ENCODE results near the gene BCLAF1. TPM values are rescaled to one million over a fixed set of nuclear protein-coding genes. Genes with fewer than 3 reads are reported as not detected.

The BCLAF1 gene
- total and polyA plus RNA-seq, 9 of the 15 experiments (the other 6 are each of a cell fraction or from before 2014, with no cell fraction given): 65.4 to 286 (median 165) TPM

- TF ChIP-seq, protein P1, sequence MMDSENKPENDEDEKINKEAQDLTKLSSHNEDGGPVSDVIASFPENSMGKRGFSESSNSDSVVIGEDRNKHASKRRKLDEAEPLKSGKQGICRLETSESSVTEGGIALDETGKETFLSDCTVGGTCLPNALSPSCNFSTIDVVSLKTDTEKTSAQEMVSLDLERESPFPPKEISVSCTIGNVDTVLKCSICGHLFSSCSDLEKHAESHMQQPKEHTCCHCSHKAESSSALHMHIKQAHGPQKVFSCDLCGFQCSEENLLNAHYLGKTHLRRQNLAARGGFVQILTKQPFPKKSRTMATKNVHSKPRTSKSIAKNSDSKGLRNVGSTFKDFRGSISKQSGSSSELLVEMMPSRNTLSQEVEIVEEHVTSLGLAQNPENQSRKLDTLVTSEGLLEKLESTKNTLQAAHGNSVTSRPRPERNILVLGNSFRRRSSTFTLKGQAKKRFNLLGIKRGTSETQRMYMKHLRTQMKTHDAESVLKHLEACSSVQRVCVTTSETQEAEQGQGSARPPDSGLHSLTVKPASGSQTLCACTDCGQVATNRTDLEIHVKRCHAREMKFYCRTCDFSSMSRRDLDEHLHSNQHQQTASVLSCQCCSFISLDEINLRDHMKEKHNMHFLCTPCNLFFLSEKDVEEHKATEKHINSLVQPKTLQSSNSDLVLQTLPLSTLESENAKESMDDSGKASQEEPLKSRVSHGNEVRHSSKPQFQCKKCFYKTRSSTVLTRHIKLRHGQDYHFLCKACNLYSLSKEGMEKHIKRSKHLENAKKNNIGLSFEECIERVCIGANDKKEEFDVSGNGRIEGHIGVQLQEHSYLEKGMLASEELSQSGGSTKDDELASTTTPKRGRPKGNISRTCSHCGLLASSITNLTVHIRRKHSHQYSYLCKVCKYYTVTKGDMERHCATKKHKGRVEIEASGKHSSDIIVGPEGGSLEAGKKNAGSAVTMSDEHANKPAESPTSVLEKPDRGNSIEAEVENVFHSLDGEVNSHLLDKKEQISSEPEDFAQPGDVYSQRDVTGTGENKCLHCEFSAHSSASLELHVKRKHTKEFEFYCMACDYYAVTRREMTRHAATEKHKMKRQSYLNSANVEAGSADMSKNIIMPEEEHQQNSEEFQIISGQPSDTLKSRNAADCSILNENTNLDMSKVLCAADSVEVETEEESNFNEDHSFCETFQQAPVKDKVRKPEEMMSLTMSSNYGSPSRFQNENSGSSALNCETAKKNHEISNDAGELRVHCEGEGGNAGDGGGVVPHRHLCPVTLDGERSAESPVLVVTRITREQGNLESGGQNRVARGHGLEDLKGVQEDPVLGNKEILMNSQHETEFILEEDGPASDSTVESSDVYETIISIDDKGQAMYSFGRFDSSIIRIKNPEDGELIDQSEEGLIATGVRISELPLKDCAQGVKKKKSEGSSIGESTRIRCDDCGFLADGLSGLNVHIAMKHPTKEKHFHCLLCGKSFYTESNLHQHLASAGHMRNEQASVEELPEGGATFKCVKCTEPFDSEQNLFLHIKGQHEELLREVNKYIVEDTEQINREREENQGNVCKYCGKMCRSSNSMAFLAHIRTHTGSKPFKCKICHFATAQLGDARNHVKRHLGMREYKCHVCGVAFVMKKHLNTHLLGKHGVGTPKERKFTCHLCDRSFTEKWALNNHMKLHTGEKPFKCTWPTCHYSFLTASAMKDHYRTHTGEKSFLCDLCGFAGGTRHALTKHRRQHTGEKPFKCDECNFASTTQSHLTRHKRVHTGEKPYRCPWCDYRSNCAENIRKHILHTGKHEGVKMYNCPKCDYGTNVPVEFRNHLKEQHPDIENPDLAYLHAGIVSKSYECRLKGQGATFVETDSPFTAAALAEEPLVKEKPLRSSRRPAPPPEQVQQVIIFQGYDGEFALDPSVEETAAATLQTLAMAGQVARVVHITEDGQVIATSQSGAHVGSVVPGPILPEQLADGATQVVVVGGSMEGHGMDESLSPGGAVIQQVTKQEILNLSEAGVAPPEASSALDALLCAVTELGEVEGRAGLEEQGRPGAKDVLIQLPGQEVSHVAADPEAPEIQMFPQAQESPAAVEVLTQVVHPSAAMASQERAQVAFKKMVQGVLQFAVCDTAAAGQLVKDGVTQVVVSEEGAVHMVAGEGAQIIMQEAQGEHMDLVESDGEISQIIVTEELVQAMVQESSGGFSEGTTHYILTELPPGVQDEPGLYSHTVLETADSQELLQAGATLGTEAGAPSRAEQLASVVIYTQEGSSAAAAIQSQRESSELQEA (IDR thresholded peaks at IDR 0.05; ENCODE audit: low read depth): no peak
- TF ChIP-seq PPARD (CRISPR knock-in tag; IDR thresholded peaks at IDR 0.05) (no peak), RAD21 (CRISPR knock-in tag; conservative IDR thresholded peaks at IDR 0.05 in 1 of 2, IDR thresholded peaks at IDR 0.05 in 1 of 2) (no peak), PHF8 (IDR thresholded peaks at IDR 0.05; ENCODE audit: borderline replicate concordance, low read length) (0 out of 2 replicates have a peak, but pooled peaks have one; percentile 10), NFE2 (IDR thresholded peaks at IDR 0.05; ENCODE audit: low read depth) (no peak), ZNF134 (CRISPR knock-in tag; conservative IDR thresholded peaks at IDR 0.05) (0 out of 2 replicates have a peak, but pooled peaks have one; percentile 12), MCM2 (IDR thresholded peaks at IDR 0.05; ENCODE audit: low read depth) (no peak), RBM39 (optimal IDR thresholded peaks at IDR 0.05; ENCODE audit: low read depth, low read length) (no peak), UBTF (IDR thresholded peaks at IDR 0.05; ENCODE audit: borderline replicate concordance in 1 of 2, low read depth in 2 of 2, low read length in 2 of 2) (no peak), ZNF140 (CRISPR knock-in tag; IDR thresholded peaks at IDR 0.05) (no peak), CREB1 (IDR thresholded peaks at IDR 0.05) (no peak), CREB1 (CRISPR knock-in tag; IDR thresholded peaks at IDR 0.05) (no peak)
- TF ChIP-seq, protein P2, sequence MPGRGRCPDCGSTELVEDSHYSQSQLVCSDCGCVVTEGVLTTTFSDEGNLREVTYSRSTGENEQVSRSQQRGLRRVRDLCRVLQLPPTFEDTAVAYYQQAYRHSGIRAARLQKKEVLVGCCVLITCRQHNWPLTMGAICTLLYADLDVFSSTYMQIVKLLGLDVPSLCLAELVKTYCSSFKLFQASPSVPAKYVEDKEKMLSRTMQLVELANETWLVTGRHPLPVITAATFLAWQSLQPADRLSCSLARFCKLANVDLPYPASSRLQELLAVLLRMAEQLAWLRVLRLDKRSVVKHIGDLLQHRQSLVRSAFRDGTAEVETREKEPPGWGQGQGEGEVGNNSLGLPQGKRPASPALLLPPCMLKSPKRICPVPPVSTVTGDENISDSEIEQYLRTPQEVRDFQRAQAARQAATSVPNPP (IDR thresholded peaks at IDR 0.05; ENCODE audit: borderline replicate concordance, insufficient read depth, insufficient read length): no peak
- TF ChIP-seq, protein P3, sequence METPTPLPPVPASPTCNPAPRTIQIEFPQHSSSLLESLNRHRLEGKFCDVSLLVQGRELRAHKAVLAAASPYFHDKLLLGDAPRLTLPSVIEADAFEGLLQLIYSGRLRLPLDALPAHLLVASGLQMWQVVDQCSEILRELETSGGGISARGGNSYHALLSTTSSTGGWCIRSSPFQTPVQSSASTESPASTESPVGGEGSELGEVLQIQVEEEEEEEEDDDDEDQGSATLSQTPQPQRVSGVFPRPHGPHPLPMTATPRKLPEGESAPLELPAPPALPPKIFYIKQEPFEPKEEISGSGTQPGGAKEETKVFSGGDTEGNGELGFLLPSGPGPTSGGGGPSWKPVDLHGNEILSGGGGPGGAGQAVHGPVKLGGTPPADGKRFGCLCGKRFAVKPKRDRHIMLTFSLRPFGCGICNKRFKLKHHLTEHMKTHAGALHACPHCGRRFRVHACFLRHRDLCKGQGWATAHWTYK (CRISPR knock-in tag; IDR thresholded peaks at IDR 0.05): no peak
These were observed 62.8 kb downstream of the BCLAF1 start (continued) for GRCh38 chr6:136226674-136227377.
